GM18519 (cell line): ENCODE measurements around the gene SLC35A3.
"Not testable (repeated sequence)": the region's sequence is repeated elsewhere in the genome, so short reads cannot be mapped to it uniquely, and the experiment has no call there.

Experiments used
- ATAC-seq: cut with Tn5 transposase; IDR thresholded peaks from one replicate; pipeline ENCODE4 v1.9.1; 2021; ENCODE audit warnings: mild to moderate bottlenecking, moderate library complexity; ENCODE audit not compliant: unreplicated experiment, low FRiP score

The SLC35A3 gene

GRCh38 chr1:99970713-99971255, 988 bp downstream of the SLC35A3 start:
- ATAC-seq = no peak

GRCh38 chr1:99972066-99972465, 2.3 kb downstream of the SLC35A3 start:
- ATAC-seq = not testable (repeated sequence)

- ATAC-seq = no peak
Measured at GRCh38 chr1:99975529-99975928, 5.7 kb downstream of the SLC35A3 start.

- not testable (repeated sequence) for ATAC-seq
Measured at GRCh38 chr1:99977326-99977725, 7.5 kb downstream of the SLC35A3 start.

- no peak for ATAC-seq
Measured at GRCh38 chr1:99978218-99978617, 8.4 kb downstream of the SLC35A3 start.

- no peak for ATAC-seq
Measured at GRCh38 chr1:99979091-99979490, 9.3 kb downstream of the SLC35A3 start.

GRCh38 chr1:99980928-99981327, 11.1 kb downstream of the SLC35A3 start:
- ATAC-seq = no peak

- no peak for ATAC-seq
Measured at GRCh38 chr1:99986656-99987225, 16.9 kb downstream of the SLC35A3 start.

GRCh38 chr1:99988210-99988765, 18.5 kb downstream of the SLC35A3 start:
- ATAC-seq = no peak

- ATAC-seq = no peak
Measured at GRCh38 chr1:99992044-99992722, 22.4 kb downstream of the SLC35A3 start.

- no peak for ATAC-seq
Measured at GRCh38 chr1:99992760-99993467, 23.1 kb downstream of the SLC35A3 start.

- no peak for ATAC-seq
Measured at GRCh38 chr1:99993468-99993845, 23.7 kb downstream of the SLC35A3 start.

GRCh38 chr1:99994496-99994895, 24.7 kb downstream of the SLC35A3 start:
- no peak for ATAC-seq

GRCh38 chr1:99996951-99997350, 27.2 kb downstream of the SLC35A3 start:
- no peak for ATAC-seq

- no peak for ATAC-seq
Measured at GRCh38 chr1:100001462-100001861, 31.7 kb downstream of the SLC35A3 start.

- ATAC-seq = no peak
Measured at GRCh38 chr1:100005424-100005823, 35.6 kb downstream of the SLC35A3 start.

GRCh38 chr1:100006688-100007087, 36.9 kb downstream of the SLC35A3 start:
- ATAC-seq = no peak

- no peak for ATAC-seq
Measured at GRCh38 chr1:100009458-100009857, 39.7 kb downstream of the SLC35A3 start.

GRCh38 chr1:100010804-100011203, 41.0 kb downstream of the SLC35A3 start:
- ATAC-seq = no peak

GRCh38 chr1:100019220-100019619, 49.4 kb downstream of the SLC35A3 start:
- no peak for ATAC-seq

GRCh38 chr1:100023482-100023881, 53.7 kb downstream of the SLC35A3 start:
- ATAC-seq = no peak
